HK-2 (cell line): Measurements from ENCODE around the gene MAP3K6.
"Not testable (repeated sequence)": the region's sequence is repeated elsewhere in the genome, so short reads cannot be mapped to it uniquely, and the experiment has no call there.

Source experiments
- DNase-seq: peaks from one replicate; pipeline ENCODE4 v3.0.0-alpha.2; 2018; ENCODE audit not compliant: unreplicated experiment

Gene MAP3K6, protein sequence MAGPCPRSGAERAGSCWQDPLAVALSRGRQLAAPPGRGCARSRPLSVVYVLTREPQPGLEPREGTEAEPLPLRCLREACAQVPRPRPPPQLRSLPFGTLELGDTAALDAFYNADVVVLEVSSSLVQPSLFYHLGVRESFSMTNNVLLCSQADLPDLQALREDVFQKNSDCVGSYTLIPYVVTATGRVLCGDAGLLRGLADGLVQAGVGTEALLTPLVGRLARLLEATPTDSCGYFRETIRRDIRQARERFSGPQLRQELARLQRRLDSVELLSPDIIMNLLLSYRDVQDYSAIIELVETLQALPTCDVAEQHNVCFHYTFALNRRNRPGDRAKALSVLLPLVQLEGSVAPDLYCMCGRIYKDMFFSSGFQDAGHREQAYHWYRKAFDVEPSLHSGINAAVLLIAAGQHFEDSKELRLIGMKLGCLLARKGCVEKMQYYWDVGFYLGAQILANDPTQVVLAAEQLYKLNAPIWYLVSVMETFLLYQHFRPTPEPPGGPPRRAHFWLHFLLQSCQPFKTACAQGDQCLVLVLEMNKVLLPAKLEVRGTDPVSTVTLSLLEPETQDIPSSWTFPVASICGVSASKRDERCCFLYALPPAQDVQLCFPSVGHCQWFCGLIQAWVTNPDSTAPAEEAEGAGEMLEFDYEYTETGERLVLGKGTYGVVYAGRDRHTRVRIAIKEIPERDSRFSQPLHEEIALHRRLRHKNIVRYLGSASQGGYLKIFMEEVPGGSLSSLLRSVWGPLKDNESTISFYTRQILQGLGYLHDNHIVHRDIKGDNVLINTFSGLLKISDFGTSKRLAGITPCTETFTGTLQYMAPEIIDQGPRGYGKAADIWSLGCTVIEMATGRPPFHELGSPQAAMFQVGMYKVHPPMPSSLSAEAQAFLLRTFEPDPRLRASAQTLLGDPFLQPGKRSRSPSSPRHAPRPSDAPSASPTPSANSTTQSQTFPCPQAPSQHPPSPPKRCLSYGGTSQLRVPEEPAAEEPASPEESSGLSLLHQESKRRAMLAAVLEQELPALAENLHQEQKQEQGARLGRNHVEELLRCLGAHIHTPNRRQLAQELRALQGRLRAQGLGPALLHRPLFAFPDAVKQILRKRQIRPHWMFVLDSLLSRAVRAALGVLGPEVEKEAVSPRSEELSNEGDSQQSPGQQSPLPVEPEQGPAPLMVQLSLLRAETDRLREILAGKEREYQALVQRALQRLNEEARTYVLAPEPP (N-terminal part only)

DNA sequence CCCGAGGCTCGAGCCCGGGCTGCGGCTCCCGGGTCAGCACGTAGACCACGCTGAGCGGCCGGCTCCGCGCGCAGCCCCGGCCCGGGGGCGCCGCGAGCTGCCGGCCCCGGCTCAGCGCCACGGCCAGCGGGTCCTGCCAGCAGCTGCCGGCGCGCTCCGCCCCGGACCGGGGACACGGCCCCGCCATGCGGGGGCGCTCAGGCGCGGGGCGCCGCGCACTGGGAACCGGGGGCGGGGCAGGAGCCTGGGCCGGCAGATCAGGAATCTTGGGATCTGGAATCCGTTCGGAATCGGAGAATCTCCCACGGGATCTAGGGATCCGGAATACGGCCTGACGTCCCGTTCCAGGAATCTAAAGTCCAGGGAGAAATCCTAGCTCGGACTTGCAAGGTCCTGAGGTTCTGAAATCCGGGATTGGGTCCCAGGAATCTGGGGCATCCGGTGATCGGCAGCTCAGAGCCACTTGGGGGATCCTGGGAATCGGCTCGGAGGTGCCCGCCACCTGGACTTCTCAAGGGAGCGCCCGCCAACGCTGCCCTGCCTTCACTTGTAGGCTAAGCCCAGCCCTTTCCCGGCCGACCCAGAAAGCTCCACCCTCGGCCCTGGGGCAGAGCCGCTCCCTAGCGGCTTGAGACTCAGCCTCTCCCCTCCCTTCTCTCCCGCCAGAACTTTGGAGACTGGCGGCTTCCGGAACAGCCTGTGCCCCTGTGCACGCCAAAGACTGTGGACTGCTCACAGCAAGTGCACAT, at the start of gene MAP3K6:
Gene MAP3K6 (minus strand): TSS at position 551 of the 749 bp plus-strand sequence. CDS start 364 bp downstream, at position 187.
- DNase-seq, result peak; percentile 86

DNA sequence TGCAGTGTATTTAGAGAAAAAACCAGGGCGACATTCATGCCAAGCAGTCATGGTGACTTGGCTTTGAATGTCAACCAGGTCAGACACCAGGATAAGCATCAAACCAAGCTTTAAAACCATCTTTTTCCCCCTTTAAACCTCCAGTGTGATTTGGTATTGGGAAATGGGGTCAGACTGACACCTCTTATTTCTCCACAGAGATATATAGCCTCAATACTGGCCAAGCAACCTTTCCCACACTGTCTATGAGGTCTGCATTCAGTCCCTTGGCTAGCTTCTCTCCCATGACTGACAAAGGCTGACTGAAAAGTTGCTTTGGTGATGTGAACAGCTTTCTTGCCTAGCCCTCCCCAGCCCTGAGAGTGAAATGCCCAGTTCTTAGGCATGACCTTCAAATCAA, 47.3 kb upstream of the MAP3K6 start:
- no peak for DNase-seq

DNA sequence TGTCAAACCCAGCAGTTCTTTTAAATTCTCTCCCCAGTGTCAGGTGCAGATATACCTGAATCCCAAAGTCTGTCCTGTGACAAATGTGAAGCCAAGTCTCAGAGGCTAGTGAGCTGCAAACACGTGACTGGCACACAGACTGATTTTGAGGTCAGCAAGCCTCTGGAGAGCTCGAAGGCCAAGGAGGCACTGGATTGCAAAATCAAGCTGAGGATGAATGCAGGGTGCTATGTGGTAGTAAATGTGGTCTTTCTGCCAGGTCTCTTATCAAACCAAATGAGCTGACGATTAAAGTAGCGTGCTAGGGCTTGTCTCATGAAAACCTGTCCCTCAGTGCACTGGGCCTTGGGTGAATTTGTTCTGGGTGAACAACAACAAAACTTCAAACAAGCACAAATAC, 46.2 kb upstream of the MAP3K6 start:
- no peak for DNase-seq

DNA sequence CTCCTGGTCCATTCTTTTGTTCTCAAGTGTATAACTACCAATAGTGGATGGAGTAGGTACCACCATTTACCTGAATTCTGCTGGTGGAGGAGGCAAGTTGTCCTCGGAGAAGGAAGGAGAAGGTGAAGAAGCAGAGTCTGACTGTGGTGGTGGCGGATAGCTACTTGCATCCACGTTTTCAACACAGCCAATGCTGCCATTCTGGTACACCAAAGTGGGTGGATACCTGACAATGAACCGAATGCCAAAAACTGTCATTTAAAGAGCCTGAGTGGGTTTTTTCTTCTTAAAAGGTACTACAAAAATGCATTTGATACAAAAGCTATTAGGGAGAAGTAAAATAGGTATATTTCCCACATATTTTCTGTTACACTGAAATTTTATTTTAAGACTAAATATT, 45.7 kb upstream of the MAP3K6 start:
- no peak for DNase-seq

DNA sequence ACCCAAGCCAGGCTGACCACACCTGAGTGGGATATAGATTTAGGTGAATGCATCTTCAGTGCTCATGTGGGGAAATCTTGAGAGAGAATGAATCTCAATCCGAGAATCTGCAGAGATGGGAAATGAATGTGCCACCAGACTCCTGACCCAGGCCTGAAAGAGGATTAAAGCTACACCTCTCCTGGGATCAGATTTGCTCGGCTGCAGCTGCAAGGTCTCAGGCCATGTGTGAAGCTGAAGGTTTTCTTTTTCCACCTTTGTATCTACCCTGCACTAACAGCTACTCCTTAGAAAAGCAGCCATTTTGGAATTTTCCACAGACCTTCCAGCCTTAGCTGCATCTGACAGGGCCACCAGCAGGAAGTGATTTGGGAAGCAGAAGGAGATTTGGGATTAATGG, 43.9 kb upstream of the MAP3K6 start:
- DNase-seq, result no peak

DNA sequence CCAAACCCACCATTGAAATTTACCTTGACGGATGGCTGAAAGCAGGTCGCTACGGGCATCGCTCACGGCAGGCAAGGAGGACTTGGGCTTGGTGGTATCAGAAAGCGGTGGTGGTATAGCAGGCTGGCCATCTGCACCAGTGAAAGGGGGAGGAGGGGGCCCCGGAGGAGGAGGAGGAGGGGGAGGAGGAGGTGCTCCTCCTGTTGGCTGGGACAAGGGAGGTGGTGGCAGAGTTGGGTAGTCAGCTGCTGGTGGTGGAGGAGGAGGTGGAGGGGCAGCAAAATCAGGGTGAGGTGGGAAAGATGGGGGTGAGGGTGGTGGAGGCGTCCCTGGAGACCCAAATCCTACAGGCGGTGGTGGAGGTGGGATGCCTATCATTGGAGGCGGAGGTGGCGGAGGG, 42.9 kb upstream of the MAP3K6 start:
- DNase-seq, result no peak

DNA sequence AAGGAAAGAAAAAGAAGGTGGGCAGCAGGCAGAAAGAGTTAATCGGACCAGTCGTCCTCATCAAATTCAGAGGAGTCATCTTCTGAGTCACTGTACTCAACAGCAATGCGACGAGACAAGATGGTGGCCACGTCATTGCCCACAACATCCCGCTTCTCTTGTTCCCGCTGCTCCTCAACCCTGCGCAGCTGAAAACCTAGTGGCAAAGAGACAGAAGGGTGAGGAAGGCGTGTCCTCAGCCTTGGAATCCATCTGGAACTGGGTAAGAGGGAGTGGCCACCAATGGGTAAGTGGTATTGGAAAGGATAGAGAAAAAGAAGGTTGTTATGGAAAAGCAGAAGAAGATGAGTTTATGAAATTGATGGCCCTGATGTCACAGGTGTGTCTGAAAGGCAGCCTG, 41.4 kb upstream of the MAP3K6 start:
- DNase-seq, result no peak

DNA sequence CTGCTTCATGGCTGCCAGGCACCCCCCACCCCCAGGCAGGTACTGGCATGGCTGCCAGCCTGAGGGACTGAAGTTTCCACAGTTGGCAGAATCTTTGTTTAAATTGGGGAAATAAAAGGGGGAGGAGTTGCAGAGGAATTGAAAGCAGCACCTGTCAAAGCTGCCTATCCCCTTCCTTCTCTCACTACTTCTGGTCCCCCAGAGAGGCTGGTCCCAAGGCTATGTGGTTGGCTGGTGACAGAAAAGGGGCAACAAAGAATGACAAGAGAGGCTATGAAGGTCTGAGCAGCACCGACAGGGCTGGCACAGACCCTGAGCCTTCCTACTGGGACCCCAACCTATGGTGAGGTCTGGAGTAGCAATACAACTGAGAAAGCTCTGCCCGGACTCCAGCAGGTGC, 40.0 kb upstream of the MAP3K6 start:
- not testable (repeated sequence) for DNase-seq

DNA sequence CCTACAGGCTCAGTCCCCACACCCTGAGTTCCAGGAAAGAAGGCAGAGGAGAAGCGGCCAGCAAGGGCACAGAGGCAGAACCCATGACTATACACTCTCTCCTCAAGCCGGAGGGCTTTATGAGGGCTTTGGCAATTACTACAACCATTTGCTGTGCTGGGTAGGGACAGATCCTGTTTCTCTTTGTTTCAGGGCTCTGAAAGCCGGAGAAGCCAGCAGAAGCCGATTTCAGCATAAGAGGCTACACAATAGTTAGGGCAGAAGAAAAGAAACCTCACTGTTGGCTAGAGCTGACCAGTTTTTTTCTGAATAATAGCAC, 39.6 kb upstream of the MAP3K6 start:
- DNase-seq, result no peak

DNA sequence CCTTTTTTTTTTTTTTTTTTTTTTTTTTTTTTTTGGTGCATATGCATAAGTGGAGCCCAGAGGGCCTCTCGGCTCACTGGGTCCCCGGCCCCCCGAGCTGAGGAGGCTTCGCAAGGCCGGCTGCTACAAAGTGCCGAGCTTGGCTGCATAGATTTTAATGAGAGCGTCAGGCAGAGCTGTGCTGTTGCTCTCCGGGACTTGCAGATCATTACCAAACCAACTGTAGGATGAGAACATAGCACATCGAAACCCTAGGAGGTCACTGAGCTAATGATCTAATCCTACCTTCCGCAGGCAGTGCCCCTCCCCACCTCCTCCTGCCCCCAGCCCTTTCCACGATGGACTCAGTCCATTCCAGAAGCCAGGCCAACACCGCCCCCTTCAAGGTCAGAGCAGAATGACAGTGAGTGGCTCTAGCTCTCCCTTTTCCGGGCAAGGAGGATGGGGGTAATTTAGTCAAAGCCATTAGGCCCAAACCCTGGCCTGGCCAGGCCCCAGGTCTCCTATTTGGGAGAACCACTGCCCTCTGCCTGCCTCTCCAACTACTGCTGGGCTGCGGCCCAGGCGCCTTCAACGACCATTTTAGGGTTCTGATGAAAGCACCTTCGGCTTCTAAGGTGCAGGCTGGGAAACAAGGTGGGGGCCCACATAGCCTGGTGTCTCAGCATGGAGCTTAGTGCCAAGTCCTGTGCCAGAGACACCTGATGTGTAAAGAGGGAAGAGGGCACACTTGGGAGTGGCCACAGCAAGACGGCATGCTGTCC, 39.0 kb upstream of the MAP3K6 start:
- DNase-seq, result not testable (repeated sequence)

DNA sequence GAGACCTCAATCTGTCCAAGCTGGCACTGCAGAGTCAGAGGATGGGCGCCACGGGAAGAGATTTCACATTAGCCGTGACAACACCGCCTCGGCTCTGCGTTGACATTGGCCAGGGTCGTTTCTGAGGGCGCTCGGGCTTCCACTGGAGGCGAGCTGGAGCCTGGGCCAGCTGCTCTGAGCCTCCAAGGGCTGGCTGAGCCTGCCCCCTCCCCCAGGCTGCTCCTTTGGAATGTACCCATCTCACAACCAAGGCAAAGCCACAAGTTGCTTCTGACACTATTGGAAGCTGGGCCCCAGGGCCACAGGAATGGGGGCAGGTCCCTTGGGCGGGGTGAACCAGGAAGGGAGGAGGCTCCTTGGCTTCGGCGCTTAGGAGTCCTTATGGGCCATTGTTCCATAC, 38.3 kb upstream of the MAP3K6 start:
- DNase-seq, result peak; percentile 88

DNA sequence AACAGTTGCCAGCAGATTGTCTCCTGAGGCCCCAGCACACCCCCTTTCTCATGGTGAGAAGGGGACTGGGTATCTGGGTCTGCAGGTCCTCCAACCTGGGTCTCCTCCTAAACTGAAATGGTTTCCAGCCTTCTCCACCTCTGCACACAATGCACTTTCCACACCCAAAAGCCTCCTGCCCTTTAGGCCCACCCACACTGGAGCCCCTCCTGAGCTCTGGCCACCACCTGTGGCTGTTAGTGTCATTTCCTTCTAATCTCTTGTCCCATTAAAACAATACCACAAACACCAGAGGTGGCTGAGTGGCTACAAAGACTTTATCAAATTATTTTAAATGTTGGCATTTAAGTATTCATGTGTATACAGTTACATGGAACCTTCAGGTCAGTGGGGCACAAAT, 37.2 kb upstream of the MAP3K6 start:
- no peak for DNase-seq

DNA sequence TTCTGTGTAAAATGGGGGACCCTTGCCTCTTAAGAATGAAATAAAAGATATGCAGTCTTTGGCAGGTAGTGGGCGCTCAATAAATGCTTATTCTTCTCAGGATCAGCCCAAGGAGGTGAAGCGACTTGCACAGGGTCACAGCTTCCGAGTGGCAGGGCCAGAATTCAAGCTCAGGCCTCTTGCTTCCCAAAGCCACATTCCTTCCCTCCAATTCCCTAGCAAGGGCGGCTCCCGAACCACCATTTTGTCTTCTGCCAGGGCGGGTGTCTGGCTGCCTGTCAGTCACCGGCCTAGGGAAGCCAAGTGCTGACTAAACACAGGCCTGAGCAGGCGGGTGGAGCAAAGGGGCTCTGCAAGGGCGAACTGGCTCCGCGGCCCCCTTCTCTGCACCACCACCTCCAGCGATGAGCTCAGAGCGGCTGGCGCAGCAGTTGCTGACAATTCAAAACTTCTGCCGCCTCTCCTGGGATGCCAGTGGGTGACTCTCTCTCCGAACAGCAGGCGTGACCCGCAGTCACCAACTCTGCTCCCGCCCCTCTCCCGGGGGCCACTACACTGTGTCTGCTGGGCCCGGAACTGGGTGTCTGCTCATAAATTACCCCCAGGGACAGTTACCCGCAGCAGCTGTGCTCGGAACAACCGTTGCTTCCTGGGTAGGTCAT, 36.4 kb upstream of the MAP3K6 start:
- no peak for DNase-seq

DNA sequence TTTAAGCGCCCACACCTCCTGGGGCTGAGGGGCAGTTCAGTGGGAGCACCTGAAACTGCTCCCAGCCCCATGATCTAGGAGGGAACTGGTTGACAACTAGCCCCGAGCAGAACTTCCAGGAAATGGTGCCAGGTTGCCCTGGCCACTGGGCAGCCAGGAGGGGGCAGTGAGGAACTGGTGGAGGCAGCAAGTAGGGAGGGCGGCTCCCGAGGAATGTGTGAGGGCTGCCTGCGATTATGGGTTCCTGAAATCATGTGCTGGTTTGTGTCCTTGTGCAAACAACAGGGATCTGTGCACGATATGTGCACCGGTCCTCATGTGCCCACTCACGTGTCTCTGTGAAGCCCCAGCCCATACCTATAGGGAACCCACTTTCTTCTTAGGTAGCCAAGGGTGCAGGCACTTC, 35.6 kb upstream of the MAP3K6 start:
- peak; percentile 60 for DNase-seq

DNA sequence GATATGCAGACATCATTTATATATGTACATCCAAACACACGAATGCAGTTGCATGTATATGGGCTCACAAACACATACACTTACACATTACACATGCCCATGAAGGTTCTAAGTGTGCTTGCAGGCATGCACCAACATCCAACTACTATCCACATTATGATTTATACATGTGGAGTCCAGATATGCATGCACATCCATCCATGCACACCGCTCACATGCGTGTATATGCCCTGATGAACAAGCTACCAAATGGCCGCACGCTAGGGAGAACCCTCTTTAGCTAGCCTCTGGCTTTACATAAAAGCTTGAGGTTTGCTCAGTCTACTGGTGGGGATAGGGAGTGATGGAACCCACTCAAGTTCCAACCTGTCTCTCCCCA, 34.2 kb upstream of the MAP3K6 start:
- DNase-seq, result no peak

DNA sequence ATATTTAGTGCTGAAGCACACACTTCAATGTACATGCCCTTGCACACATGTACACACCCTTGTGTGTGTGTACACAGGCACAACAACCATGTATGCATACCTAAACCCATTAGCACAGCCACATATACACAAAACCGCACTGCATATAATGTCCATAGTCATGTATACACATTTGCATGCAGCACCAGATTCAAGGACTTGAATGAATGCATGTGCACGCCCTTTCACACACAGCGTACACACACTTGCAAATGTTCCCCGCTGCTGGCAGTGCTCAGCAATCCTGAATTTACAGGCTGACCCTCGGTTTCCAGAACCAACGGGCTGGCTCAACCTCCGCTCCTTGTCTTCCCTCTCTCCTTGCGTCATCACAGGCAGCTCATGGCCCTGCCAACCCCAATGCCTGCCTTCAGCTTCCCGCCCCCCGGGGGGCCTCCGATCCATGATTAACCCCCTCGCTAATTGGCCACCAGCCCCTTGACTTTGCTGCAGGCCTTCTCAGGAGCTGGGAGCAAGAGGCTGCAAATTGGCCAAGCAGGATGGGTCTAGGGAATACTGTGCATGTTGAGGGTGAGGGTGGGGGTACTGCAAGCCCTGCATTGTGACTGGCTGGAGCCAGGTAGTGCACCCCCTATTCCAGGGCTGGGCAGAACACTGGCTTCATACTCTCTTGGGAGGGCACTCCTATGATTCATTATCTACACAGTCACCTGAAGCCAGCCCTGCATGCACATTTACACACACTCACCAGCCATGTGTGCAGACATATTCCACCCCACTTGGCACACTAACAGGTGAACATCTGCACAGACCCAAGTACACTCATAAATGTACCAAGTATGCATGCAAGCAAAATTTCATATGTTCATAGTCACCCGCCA, 33.6 kb upstream of the MAP3K6 start:
- no peak for DNase-seq

DNA sequence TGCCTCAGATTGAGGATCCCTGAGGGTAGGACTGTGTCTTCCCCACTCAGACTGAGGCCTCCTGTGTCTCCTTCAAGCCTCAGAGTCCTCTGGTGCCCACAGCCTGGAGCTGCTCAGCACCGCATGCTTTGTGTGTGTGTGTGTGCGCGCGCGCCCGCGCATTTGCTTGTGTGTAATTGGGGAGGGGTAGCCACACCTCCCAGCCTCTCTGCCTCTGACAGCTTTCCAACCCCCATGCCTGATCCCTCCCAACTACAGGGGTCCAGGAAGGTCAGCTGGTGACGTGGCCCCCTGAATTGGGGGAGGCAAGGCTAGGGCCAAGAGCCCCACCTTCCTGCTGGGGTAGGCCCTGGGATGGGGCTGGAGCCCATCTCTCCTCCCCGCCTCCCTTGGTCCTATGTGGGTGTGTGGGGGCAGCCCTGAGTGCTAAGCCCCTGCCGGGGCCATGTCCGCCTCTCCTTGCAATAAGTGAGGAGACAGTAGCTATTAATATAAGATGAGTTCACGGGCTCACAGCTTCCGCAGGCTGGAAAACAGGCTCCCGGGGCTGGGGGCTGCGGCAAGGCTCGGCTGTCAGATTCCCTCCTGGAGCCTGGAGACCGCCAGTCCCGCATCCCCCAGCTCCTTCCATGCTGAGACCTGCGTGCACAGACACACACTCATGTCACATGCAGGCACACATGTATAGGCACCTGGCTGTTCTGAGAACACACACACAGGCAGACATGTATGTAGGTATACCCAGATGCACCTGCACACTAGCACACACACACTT, 32.7 kb upstream of the MAP3K6 start:
- DNase-seq, result no peak

DNA sequence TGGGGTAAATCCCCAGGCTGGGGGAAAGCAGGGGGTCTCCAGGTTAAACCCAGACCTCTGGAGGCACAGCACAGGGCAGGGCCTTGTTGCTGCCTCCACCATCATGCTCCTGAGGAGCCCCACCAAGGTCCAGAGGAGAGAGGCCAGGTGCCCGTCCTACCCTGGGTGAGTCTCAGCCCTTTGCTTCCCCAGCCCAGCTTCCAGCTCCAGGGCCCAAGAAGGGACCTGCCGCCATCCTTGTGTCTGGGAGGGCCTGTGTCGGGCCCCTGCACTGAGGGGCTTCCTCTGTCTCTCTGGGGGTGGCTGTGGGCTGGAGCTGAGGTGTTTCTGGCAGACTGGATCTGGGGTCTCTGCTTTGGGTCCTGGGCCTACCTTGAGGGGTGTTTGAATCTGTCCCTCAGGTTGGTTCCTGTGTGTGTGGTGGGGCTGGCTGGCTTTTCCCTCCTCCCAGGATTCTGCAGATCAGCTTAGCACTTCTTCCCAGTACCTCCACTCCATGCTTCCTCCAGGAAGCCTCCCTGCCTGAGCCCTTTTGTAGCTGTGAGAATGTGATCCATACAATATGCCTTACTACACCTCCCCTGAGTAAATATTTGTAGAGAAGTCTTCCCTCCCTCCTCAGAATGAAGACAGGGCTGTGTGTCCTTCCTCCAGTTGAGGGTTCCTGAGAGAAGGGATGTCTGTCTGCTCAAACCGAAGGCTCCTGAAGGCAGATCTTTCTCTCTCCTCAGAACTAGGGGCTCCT, 31.8 kb upstream of the MAP3K6 start:
- DNase-seq, result no peak
